Fibroblast of lung (primary cell): ENCODE results near the gene TTLL6. TPM values are rescaled to one million over a fixed set of nuclear protein-coding genes. Genes with fewer than 3 reads are reported as not detected.

Experiments
- DNase-seq, 2 donors: peaks; one replicate each; pipeline versions ENCODE4 v3.0.0 to v3.0.0-alpha.2; 2010; ENCODE audit warnings: low read depth in 2 of 2
- H2AFZ ChIP-seq: 2 replicates; pipeline ENCODE4 v1.5.1; 2012; ENCODE audit warnings: low read length, control low read depth, inconsistent platforms
- H3K27ac ChIP-seq: 2 replicates; pipeline ENCODE4 v1.5.1; 2011; ENCODE audit warnings: low read length, control low read depth; ENCODE audit not compliant: insufficient read depth
- H3K27me3 ChIP-seq: 2 replicates; pipeline ENCODE4 v1.5.1; 2011; ENCODE audit warnings: mild to moderate bottlenecking, low read length; ENCODE audit not compliant: control insufficient read depth, insufficient read depth
- H3K36me3 ChIP-seq: 2 replicates; pipeline ENCODE4 v1.5.1; 2011; ENCODE audit warnings: low read length; ENCODE audit not compliant: control insufficient read depth, insufficient read depth
- H3K4me1 ChIP-seq: 2 replicates; pipeline ENCODE4 v1.5.1; 2011; ENCODE audit warnings: low read length; ENCODE audit not compliant: control insufficient read depth, insufficient read depth; ENCODE audit errors: extremely low read depth
- H3K4me2 ChIP-seq: 2 replicates; pipeline ENCODE4 v1.5.1; 2011; ENCODE audit warnings: low read length, control low read depth; ENCODE audit not compliant: insufficient read depth; ENCODE audit errors: extremely low read depth
- H3K4me3 ChIP-seq, 4 experiments: fragments of 200-600 bp in 1 of 4; sonication (generic) in 1 of 4; replicated peaks in 1 of 4; 2 replicates each; pipeline ENCODE4 v1.5.1; 2011 to 2016; ENCODE audit warnings: low read length in 4 of 4, low read depth in 3 of 4, mild to moderate bottlenecking in 3 of 4, control low read depth in 2 of 4, inconsistent platforms in 1 of 4, mixed read lengths in 1 of 4; ENCODE audit not compliant: insufficient read depth in 1 of 4; ENCODE audit errors: control extremely low read depth in 1 of 4
- H3K79me2 ChIP-seq: 2 replicates; pipeline ENCODE4 v1.5.1; 2012; ENCODE audit warnings: mild to moderate bottlenecking, low read length, inconsistent platforms; ENCODE audit not compliant: control insufficient read depth, insufficient read depth
- H3K9ac ChIP-seq: 2 replicates; pipeline ENCODE4 v1.5.1; 2011; ENCODE audit warnings: mild to moderate bottlenecking, low read length, control low read depth; ENCODE audit not compliant: insufficient read depth
- H3K9me3 ChIP-seq: 2 replicates; pipeline ENCODE4 v1.5.1; 2012; ENCODE audit warnings: low read depth, low read length; ENCODE audit not compliant: control insufficient read depth, insufficient read depth
- H4K20me1 ChIP-seq: 2 replicates; pipeline ENCODE4 v1.5.1; 2011; ENCODE audit warnings: low read length; ENCODE audit not compliant: control insufficient read depth, insufficient read depth; ENCODE audit errors: extremely low read depth
- CTCF ChIP-seq, 2 donors: IDR thresholded peaks in 1 of 2; conservative IDR thresholded peaks in 1 of 2; 1 replicate in 1 of 2; 2 replicates in 1 of 2; pipeline ENCODE4 v1.5.1; 2011 to 2012; ENCODE audit warnings: low read length in 2 of 2, control low read depth in 1 of 2, inconsistent platforms in 1 of 2, low read depth in 1 of 2, mild to moderate bottlenecking in 1 of 2
- EZH2 ChIP-seq: IDR thresholded peaks from 2 replicates; pipeline ENCODE4 v1.5.1; 2012; ENCODE audit warnings: low read length, control low read depth, mild to moderate bottlenecking; ENCODE audit errors: missing control alignments
- polyA plus RNA-seq, 2 donors: library from polyadenylated mRNA; depleted of rRNA in 1 of 2; stranded (reverse) in 1 of 2; unstranded in 1 of 2; fragments of >200 nt; gene quantifications; 2 replicates each; pipeline ENCODE4 v1.2.1, GENCODE V29; 2011 to 2012; ENCODE audit warnings: missing spikeins in 1 of 2
- total RNA-seq: library from RNA; depleted of rRNA; stranded (reverse); fragments of >200 nt; gene quantifications from 2 replicates; pipeline ENCODE4 v1.2.1, GENCODE V29; 2014

Gene TTLL6
- total and polyA plus RNA-seq, 2 donors (not counting 1 experiment from before 2014, with no cell fraction given) = 0.17 TPM; not detected in 1

GRCh38 chr17:48795444-48796162 is 21.4 kb downstream of the TTLL6 start:
- Histone ChIP-seq H2AFZ (no peak overlapping the region), H4K20me1 (no peaks in the 10 kb centered on the region)
- TF ChIP-seq CTCF (conservative IDR thresholded peaks at IDR 0.05 in 1 of 2, IDR thresholded peaks at IDR 0.05 in 1 of 2; ENCODE audit: low read depth in 1 of 2, low read length in 2 of 2) = no peak
- TF ChIP-seq EZH2 = no peak

DNA sequence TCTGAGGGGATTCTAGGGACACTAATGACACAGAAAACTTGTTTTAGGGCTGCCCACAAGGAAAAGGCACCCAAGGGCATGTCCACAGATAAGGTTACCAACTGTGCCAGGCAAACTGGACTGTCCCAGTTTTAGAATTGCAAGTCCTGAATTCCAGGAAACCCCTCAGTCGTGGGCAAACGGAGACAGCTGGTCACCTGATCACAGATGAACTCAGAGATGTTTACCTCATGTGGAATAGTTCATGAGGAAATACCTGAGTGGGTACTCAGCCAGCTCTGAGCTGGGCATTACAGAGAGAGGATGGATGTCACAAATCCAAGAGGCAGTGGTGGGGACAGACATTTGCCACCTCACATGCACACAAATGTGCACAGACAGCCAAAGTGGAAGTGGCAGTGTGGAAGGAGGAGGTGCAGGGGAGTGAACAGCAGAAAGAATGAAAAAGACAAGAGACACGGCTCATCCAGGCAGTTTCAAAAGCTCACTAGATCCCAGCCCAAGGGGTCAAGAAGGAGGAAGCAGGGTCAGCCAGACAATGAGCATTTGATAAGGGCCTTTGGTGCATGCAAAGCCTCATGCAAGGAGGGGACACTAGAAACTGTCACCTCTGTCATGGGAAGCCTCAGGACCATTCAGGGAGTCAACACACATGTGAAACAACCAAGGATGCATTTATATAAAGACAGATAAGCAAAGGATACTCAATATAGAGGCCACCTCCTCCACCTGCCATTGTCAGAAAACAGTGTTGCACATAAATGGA is 24.8 kb downstream of the TTLL6 start:
- H3K27me3 ChIP-seq = peaks cover 6% of the 10 kb centered on the region
- H3K36me3 ChIP-seq = no peaks in the 10 kb centered on the region
- no peak overlapping the region for H3K4me3 ChIP-seq
- no peaks in the 10 kb centered on the region for H4K20me1 ChIP-seq
- H3K9ac ChIP-seq = no peak overlapping the region
- TF ChIP-seq CTCF (conservative IDR thresholded peaks at IDR 0.05 in 1 of 2, IDR thresholded peaks at IDR 0.05 in 1 of 2; ENCODE audit: low read depth in 1 of 2, low read length in 2 of 2) (no peak), EZH2 (no peak)
- no peak overlapping the region for H3K4me2 ChIP-seq
- H3K9me3 ChIP-seq = no peaks in the 10 kb centered on the region
- H2AFZ ChIP-seq = no peak overlapping the region
- no peaks in the 10 kb centered on the region for H3K4me1 ChIP-seq
- H3K79me2 ChIP-seq = no peaks in the 10 kb centered on the region
- no peak for DNase-seq
- no peak overlapping the region for H3K27ac ChIP-seq

More at GRCh38 chr17:48795444-48796162, 21.4 kb downstream of the TTLL6 start:
- Histone ChIP-seq H3K4me2 (no peak overlapping the region), H3K4me1 (no peaks in the 10 kb centered on the region), H3K9me3 (no peaks in the 10 kb centered on the region), H3K36me3 (no peaks in the 10 kb centered on the region), H3K79me2 (no peaks in the 10 kb centered on the region), H3K27ac (no peak overlapping the region), H3K9ac (no peak overlapping the region), H3K27me3 (no peaks in the 10 kb centered on the region), H3K4me3 (no peak overlapping the region)
- DNase-seq = peak; percentile 72 to 77
